Ishikawa (cell line): ENCODE measurements around the gene PDCD6IP.

Source experiments
- CEBPB ChIP-seq: IDR thresholded peaks from 2 replicates; pipeline ENCODE4 v1.6.1; 2012
- CREB1 ChIP-seq: IDR thresholded peaks from 2 replicates; pipeline ENCODE4 v1.6.1; 2012; ENCODE audit warnings: low read depth
- EGR1 ChIP-seq: IDR thresholded peaks from 2 replicates; pipeline ENCODE4 v1.6.1; 2012
- EP300 ChIP-seq: IDR thresholded peaks from 2 replicates; pipeline ENCODE4 v1.6.1; 2012; ENCODE audit warnings: borderline replicate concordance
- FOXM1 ChIP-seq: IDR thresholded peaks from 2 replicates; pipeline ENCODE4 v1.6.1; 2012; ENCODE audit warnings: low read depth, borderline replicate concordance
- MAX ChIP-seq: IDR thresholded peaks from 2 replicates; pipeline ENCODE4 v1.6.1; 2012
- NFIC ChIP-seq: IDR thresholded peaks from 2 replicates; pipeline ENCODE4 v1.6.1; 2012
- RAD21 ChIP-seq: IDR thresholded peaks from 2 replicates; pipeline ENCODE4 v1.6.1; 2012; ENCODE audit warnings: low read depth
- REST ChIP-seq: IDR thresholded peaks from 2 replicates; pipeline ENCODE4 v1.6.1; 2012; ENCODE audit warnings: low read depth, mild to moderate bottlenecking
- TAF1 ChIP-seq: IDR thresholded peaks from 2 replicates; pipeline ENCODE4 v1.6.1; 2012; ENCODE audit warnings: low read depth, mild to moderate bottlenecking
- USF1 ChIP-seq: IDR thresholded peaks from 2 replicates; pipeline ENCODE4 v1.6.1; 2012
- YY1 ChIP-seq: IDR thresholded peaks from 2 replicates; pipeline ENCODE4 v1.6.1; 2012; ENCODE audit warnings: low read depth
- ZBTB7A ChIP-seq: IDR thresholded peaks from 2 replicates; pipeline ENCODE4 v1.6.1; 2012; ENCODE audit warnings: low read depth

- TF ChIP-seq CREB1 (no peak), CEBPB (no peak), YY1 (no peak), EGR1 (no peak), MAX (no peak), REST (no peak), EP300 (no peak), NFIC (no peak), TAF1 (no peak), ZBTB7A (no peak), RAD21 (no peak), USF1 (no peak), FOXM1 (no peak)
Measured at GRCh38 chr3:33831053-33831452, 32.6 kb downstream of the PDCD6IP start.
